Neutrophil (primary cell): ENCODE data around the gene SCGB1D1.

ENCODE experiments used
- H3K27ac ChIP-seq: fragments of 200-600 bp; sonication (generic); 2 replicates; pipeline ENCODE4 v1.5.1; 2016; ENCODE audit warnings: mild to moderate bottlenecking, moderate library complexity
- H3K27me3 ChIP-seq: fragments of 200-600 bp; sonication (generic); 2 replicates; pipeline ENCODE4 v1.6.0; 2016; ENCODE audit warnings: mild to moderate bottlenecking
- H3K36me3 ChIP-seq: fragments of 200-600 bp; sonication (generic); 2 replicates; pipeline ENCODE4 v1.5.1; 2017
- H3K4me1 ChIP-seq, 2 experiments: fragments of 200-600 bp in 1 of 2; sonication (generic) in 1 of 2; 1 replicate in 1 of 2; 2 replicates in 1 of 2; pipeline versions ENCODE4 v1.5.1 to v1.6.1; 2013 to 2016; ENCODE audit warnings: low read depth in 1 of 2, low read length in 1 of 2, mild to moderate bottlenecking in 1 of 2, moderate library complexity in 1 of 2; ENCODE audit not compliant: control insufficient read depth in 1 of 2, insufficient read depth in 1 of 2
- H3K4me3 ChIP-seq, 2 experiments: fragments of 200-600 bp in 1 of 2; sonication (generic) in 1 of 2; 1 replicate in 1 of 2; 2 replicates in 1 of 2; pipeline ENCODE4 v1.5.1; 2013 to 2016; ENCODE audit warnings: low read depth in 1 of 2, low read length in 1 of 2, mild to moderate bottlenecking in 1 of 2, moderate library complexity in 1 of 2
- H3K9me3 ChIP-seq: fragments of 200-600 bp; sonication (generic); 2 replicates; pipeline ENCODE4 v1.5.1; 2016
- TF ChIP-seq, protein P1 (sequence below): fragments of 200-600 bp; sonication (generic); IDR thresholded peaks from 2 replicates; pipeline ENCODE4 v1.5.1; 2016; ENCODE audit warnings: antibody characterized with exemption

SCGB1D1 gene

GRCh38 chr11:62238151-62238550 lies 48.1 kb downstream of the SCGB1D1 start:
- Histone ChIP-seq H3K9me3 (no peaks in the 10 kb centered on the region), H3K27ac (no peak overlapping the region), H3K36me3 (no peaks in the 10 kb centered on the region), H3K27me3 (peaks cover 67% of the 10 kb centered on the region), H3K4me1 (no peaks in the 10 kb centered on the region), H3K4me3 (no peak overlapping the region)
- TF ChIP-seq, protein P1, sequence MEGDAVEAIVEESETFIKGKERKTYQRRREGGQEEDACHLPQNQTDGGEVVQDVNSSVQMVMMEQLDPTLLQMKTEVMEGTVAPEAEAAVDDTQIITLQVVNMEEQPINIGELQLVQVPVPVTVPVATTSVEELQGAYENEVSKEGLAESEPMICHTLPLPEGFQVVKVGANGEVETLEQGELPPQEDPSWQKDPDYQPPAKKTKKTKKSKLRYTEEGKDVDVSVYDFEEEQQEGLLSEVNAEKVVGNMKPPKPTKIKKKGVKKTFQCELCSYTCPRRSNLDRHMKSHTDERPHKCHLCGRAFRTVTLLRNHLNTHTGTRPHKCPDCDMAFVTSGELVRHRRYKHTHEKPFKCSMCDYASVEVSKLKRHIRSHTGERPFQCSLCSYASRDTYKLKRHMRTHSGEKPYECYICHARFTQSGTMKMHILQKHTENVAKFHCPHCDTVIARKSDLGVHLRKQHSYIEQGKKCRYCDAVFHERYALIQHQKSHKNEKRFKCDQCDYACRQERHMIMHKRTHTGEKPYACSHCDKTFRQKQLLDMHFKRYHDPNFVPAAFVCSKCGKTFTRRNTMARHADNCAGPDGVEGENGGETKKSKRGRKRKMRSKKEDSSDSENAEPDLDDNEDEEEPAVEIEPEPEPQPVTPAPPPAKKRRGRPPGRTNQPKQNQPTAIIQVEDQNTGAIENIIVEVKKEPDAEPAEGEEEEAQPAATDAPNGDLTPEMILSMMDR: no peak

GRCh38 chr11:62241095-62241494 lies 51.1 kb downstream of the SCGB1D1 start:
- H3K9me3 ChIP-seq: no peaks in the 10 kb centered on the region
- H3K27me3 ChIP-seq: peaks cover 51% of the 10 kb centered on the region
- TF ChIP-seq, protein P1: no peak
- H3K4me1 ChIP-seq: no peaks in the 10 kb centered on the region
- no peaks in the 10 kb centered on the region for H3K36me3 ChIP-seq
- no peak overlapping the region for H3K27ac ChIP-seq
- H3K4me3 ChIP-seq: no peak overlapping the region

- Histone ChIP-seq H3K4me1 (no peaks in the 10 kb centered on the region), H3K27ac (no peak within 1 kb of the TSS), H3K4me3 (no peak within 1 kb of the TSS), H3K9me3 (no peaks in the 10 kb centered on the region), H3K36me3 (no peaks in the 10 kb centered on the region), H3K27me3 (peaks cover 51% of the 10 kb centered on the region)
- TF ChIP-seq, protein P1: no peak
Measured at GRCh38 chr11:62242021-62242420, 52.0 kb downstream of the SCGB1D1 start, which contains the start of gene SCGB1D2. SCGB1D2 (plus strand) TSS chr11:62242239; CDS start chr11:62242308, 69 bp downstream.
